ENCODE results near the gene MTFMT. TPM values are rescaled to one million over a fixed set of nuclear protein-coding genes. Genes with fewer than 3 reads are reported as not detected.

The MTFMT gene
- total and polyA plus RNA-seq, 2 of the 13 experiments (the other 11 are each of a cell fraction or from before 2014, with no cell fraction given): 9.9 to 23.2 TPM

GRCh38 chr15:65044724-65045481 lies 15.5 kb upstream of the MTFMT start, which contains the start of gene SLC51B (continued):
- TF ChIP-seq PRDM10 (CRISPR knock-in tag; IDR thresholded peaks at IDR 0.05; ENCODE audit: low read depth) (peak; percentile 68; the same call in 1 of the 2 replicates), ZZZ3 (CRISPR knock-in tag; IDR thresholded peaks at IDR 0.05; ENCODE audit: borderline replicate concordance) (peak; percentile 53; the same call in 1 of the 2 replicates), GMEB1 (CRISPR knock-in tag; IDR thresholded peaks at IDR 0.05; ENCODE audit: borderline replicate concordance) (peak; percentile 54; the same call in 1 of the 2 replicates), JARID2 (CRISPR knock-in tag; IDR thresholded peaks at IDR 0.05; ENCODE audit: insufficient replicate concordance) (peak; percentile 41), TFAP4 (IDR thresholded peaks at IDR 0.05; ENCODE audit: borderline replicate concordance, low read depth) (peak; percentile 95), RFXANK (CRISPR knock-in tag; IDR thresholded peaks at IDR 0.05) (peak; percentile 77; the same call in 1 of the 2 replicates), ZNF724P (CRISPR knock-in tag; IDR thresholded peaks at IDR 0.05; ENCODE audit: borderline replicate concordance) (no peak), HINFP (CRISPR knock-in tag; IDR thresholded peaks at IDR 0.05; ENCODE audit: low read depth) (no peak), ZNF121 (CRISPR knock-in tag; IDR thresholded peaks at IDR 0.05) (0 out of 2 replicates have a peak, but pooled peaks have one; percentile 37), NCOR1 (IDR thresholded peaks at IDR 0.05; ENCODE audit: borderline replicate concordance, low read length) (peak; percentile 65), ZNF337 (CRISPR knock-in tag; IDR thresholded peaks at IDR 0.05; ENCODE audit: borderline replicate concordance, low read depth) (peak; percentile 75; the same call in 1 of the 2 replicates), ZNF614 (CRISPR knock-in tag; IDR thresholded peaks at IDR 0.05; ENCODE audit: borderline replicate concordance) (peak; percentile 81), ZNF343 (CRISPR knock-in tag; IDR thresholded peaks at IDR 0.05) (peak; percentile 76), ZNF563 (CRISPR knock-in tag; IDR thresholded peaks at IDR 0.05) (no peak), KDM1A (CRISPR knock-in tag; IDR thresholded peaks at IDR 0.05) (peak; percentile 74; the same call in 1 of the 2 replicates), USF2 (IDR thresholded peaks at IDR 0.05; ENCODE audit: low read depth, low read length) (peak; percentile 42; the same call in 1 of the 2 replicates), USF2 (CRISPR knock-in tag; IDR thresholded peaks at IDR 0.05; ENCODE audit: borderline replicate concordance) (no peak), HES4 (CRISPR knock-in tag; IDR thresholded peaks at IDR 0.05; ENCODE audit: borderline replicate concordance) (no peak)
